Activated gamma-delta T cell treated with Interleukin-2 at 50 U/mL for 16 hours (primary cell): Measurements from ENCODE around the gene RGS6.

ENCODE experiments used
- DNase-seq: peaks from one replicate; pipeline ENCODE4 v3.0.0-alpha.2; 2020

Gene RGS6

GRCh38 chr14:72560889-72561493 is 628.8 kb downstream of the RGS6 start:
- no peak for DNase-seq

GRCh38 chr14:72562300-72562699 is 630.1 kb downstream of the RGS6 start:
- no peak for DNase-seq

- DNase-seq = no peak
These were observed 631.4 kb downstream of the RGS6 start for GRCh38 chr14:72563676-72564075.

DNA sequence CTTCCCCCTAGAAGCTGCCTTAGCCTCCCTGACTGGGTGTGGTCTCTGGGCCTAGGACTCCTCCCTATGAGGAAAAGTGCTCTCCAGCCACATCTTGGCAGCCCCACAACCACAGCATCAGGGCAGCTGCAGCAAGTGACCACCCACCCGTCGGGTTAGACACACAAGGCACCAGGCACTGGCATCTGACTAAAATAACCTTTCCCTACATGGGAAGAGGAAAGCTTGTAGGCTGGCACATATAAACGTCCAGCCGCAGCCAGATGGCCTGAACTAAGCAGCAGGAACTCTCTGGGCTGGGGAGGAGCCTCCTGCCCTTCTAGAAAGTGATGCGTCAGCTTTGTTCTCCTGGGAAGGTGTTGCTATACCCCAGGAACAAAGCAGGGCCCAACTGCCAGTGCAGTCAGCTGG is 632.9 kb downstream of the RGS6 start:
- DNase-seq = no peak

DNA sequence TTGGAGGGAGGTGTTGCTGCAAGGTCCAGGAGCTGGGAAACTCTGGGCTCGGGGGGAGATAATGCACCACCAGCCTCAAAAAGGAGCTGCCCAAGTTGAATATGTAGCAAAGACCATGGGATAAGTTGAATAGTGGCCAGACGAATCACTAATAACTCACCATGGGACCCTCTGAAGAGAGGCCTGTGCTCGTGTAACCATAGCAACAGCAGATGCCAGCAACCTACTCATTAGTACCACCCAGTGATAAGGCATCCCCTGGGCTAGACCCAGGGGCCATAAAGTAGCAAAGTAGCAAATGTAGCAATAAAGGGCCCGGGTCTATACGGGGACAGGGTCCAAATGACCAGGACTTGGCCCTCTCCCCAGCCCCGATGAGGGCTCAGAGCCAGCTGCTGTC is 633.7 kb downstream of the RGS6 start:
- no peak for DNase-seq

DNA sequence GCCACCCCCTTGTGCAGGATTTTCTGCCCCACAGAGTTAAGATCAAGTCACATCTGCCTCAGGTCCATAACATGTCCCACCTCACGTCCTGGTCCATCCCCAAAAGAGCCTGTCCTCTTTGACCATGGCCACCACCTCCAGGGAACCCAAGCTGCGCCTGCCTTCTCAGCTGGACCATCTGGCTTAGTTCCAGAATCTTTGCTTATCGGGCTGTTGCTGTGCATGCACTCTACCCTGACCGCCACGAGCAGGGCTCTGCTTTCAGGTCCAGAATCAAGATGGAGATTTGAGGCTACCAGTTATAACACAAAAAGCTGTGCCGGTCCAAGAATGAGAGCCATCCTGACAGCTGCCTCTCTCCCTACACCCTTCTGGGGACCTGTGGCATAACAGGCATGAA is 635.0 kb downstream of the RGS6 start:
- DNase-seq = no peak

DNA sequence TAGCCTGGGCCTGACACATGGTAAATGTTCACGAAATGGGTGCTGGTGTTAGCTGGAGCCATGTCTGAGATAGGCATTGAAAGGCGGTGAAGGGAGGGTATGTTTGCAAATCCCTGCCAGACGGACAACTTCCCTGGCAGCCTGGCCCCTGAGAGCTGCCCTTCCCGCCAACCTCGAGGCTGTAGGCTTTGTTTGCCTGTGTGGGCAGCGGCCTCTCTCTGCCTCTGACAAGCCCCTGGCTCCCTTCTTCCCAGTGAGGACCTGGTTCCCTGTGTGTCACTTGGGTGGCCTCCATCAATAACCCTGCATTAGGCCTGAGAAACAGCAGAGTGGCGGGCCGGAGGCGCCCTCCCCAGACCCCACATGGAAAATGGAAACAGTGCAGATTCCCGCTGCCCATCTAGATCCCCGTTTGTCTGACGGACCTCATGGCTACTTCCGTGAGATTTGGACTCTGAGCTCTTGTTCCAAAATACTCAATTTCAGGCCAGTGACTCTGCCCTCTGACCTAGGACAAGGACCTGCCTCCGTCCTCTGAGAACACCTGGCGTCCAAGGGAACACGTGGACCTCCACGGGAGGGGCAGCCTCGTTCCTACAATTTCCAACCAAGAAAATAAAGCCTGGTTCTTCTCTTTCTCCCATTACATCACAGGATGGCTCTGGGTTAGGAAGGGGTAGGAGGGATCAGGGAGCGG is 636.2 kb downstream of the RGS6 start:
- no peak for DNase-seq

DNA sequence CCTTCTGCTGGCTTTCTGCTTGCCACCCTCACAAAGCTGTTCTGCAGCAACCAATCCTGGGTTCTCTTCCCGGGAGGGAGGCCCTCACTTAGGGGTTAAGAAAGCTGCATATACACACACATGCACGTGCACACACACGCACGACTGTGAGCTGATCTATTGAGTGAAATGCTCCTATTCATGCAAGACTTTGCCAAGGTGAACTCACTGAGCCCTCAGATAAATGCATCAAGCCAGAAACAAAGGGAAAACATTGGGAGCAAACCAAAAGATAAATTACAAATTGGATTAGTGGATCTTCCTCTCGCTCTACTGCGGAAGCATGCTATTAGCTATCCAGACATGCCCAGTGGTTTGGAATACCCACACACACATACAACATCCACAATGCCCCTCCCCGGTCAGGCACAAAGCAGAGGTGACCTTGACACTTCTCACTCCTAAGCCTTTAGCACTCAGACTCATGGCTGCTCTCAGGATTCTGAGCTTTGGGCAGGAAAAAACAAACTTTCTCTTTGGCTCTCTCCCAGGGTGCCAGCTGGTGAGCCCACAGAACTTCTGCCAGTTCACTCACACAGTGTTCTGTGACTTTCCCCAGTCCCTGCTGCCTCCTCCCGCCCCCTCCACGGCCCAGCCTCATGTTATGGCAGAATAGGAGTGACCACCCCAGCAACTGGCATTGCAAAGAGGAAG is 641.6 kb downstream of the RGS6 start:
- no peak for DNase-seq

DNA sequence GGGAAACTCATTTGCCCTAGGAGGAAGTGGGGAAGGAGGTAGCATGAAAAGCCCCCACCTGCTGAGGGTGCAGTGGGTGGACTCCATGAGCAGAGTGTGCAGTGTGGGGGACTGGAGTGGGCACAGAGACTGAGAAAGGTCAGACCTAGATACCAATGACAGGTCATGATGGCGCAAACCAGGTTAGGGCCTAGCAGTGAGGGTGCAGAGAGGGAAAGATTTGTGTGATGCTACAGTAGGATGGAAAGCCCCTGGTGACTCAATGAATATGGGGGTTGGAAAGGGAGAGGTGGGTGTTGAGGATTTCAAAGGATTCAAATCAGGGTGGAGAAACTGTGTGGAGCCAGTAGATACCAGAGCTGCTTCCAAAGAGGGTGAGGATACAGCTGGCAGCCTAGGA is 642.5 kb downstream of the RGS6 start:
- no peak for DNase-seq

GRCh38 chr14:72576258-72576657 is 644.0 kb downstream of the RGS6 start:
- no peak for DNase-seq

- no peak for DNase-seq
These were observed 645.3 kb downstream of the RGS6 start for GRCh38 chr14:72577521-72577920.

DNA sequence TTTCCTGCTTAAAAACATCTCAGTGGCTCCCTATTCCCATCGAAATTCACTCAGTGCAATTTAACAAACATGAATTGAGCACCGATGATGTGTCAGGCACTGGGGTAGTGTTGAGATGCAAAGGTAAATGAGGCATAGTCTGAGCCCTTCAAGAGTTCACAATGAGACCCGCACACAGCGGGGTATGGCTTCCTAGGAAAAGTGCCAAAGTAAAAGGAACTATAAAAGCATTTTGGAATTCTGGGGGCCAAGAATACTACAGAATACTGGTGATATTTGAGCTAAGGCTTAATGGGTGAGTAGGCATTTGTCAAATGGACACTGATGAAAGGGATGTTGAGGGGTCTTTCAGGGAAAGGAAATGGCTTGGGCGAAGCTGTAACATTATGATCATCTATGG is 646.3 kb downstream of the RGS6 start:
- no peak for DNase-seq

- no peak for DNase-seq
These were observed 650.4 kb downstream of the RGS6 start for GRCh38 chr14:72582582-72582981.

GRCh38 chr14:72583316-72584272 is 651.4 kb downstream of the RGS6 start:
- no peak for DNase-seq

DNA sequence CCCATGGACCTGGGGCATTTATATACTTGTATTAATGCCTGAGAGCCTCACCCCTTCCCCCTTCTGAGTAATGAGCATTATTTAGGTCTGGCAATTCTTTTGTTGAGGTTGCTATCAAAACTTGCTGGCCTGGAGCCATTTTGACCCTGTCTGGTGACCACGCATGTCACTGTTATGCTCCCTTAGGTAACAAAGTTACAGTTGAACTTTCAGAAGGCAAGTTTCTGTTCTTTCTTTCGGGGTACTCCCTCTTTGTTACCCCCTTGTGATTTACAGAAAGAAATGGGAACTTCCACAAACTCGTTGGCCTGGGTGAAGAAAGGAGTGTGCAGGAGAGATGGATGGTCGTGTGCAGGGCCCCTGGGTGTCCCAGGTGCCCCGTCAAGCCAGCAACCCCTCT is 656.3 kb downstream of the RGS6 start:
- no peak for DNase-seq

DNA sequence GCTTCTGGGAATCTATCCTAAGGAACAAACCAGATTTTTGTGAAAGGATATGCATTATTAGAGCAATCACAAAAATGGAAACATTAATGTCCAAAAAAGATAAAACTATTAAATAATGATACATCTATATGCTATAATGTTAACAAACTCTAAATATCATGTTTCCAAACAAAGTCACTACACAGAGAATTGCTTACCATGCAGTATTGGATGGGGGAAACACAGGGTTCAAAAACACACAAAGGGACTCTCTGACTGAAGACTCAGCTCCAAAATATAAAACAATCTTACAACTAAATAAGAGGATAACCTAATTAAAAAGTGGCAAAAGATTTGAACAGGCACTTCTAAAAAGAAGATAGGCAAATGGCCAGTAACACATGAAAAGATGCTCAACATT is 657.4 kb downstream of the RGS6 start:
- no peak for DNase-seq

DNA sequence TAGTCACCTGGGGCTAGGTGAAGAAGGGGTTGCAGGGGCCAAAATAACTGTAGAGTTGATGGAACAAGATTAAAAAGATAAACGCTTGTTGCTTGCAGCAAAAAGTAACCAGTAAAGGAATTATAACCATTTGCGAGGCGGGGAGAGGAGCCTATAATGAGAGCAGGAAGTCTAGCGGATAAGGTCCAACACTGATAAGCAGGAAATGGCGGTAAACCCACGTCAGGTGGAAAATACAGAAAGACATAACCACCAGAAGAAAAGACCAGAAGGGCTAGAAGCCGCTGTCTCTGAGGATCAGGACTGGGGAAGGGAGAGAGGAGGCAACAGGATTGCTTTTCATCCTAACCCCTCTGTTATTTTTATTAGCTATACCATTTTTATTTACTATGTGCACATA is 658.3 kb downstream of the RGS6 start:
- DNase-seq = no peak

- no peak for DNase-seq
These were observed 659.2 kb downstream of the RGS6 start for GRCh38 chr14:72591391-72591790.

GRCh38 chr14:72594099-72594901 is 662.1 kb downstream of the RGS6 start:
- DNase-seq = peak; percentile 39

- no peak for DNase-seq
These were observed 663.1 kb downstream of the RGS6 start for GRCh38 chr14:72595152-72595862.
